A549 (cell line): ENCODE measurements around the gene GCK. TPM values are rescaled to one million over a fixed set of nuclear protein-coding genes. Genes with fewer than 3 reads are reported as not detected.

Experiments
- ATAC-seq, 2 experiments: fragments of 200-7000 bp in 1 of 2; fragments of >200 bp in 1 of 2; cut with Nextera tagmentation in 1 of 2; cut with Tn5 transposase in 1 of 2; 3 replicates each; pipeline versions ENCODE4 v1.8.0 to v1.9.1; 2018 to 2020; ENCODE audit warnings: mild to moderate bottlenecking in 1 of 2, moderate library complexity in 1 of 2
- CTCF ChIA-PET: fragments of 300-600 bp; sonication (Branson Sonifier 250); formaldehyde crosslinking; extraction: SDS; loops from one replicate; lab custom pipeline; 2021; ENCODE audit warnings: antibody characterized with exemption, inconsistent platforms; lab: Yijun Ruan, JAX
- POLR2A ChIA-PET: fragments of 350-600 bp; formaldehyde crosslinking; extraction: SDS; loops from one replicate; lab custom pipeline; 2021; ENCODE audit warnings: antibody characterized with exemption, inconsistent platforms; lab: Yijun Ruan, JAX
- DNase-seq, 2 experiments: peaks; one replicate each; pipeline versions ENCODE4 v3.0.0 to v3.0.0-alpha.2; 2011 to 2016; ENCODE audit warnings: low read depth in 1 of 2, low spot score in 1 of 2
- FAIRE-seq: peaks from 2 replicates; lab custom pipeline; 2011; peaks lifted over from hg19 to GRCh38; lab: Jason Lieb, UNC
- H3K27ac ChIP-seq, 2 experiments: fragments of >200 bp; sonication (Bioruptor Twin); formaldehyde crosslinking; 3 replicates each; pipeline ENCODE4 v1.5.1; 2016 to 2017
- H3K4me1 ChIP-seq: fragments of >200 bp; sonication (Bioruptor Twin); formaldehyde crosslinking; 3 replicates; pipeline ENCODE4 v1.6.1; 2016
- H3K4me2 ChIP-seq: fragments of >200 bp; sonication (Bioruptor Twin); formaldehyde crosslinking; 3 replicates; pipeline ENCODE4 v1.6.1; 2016
- H3K4me3 ChIP-seq: fragments of >200 bp; sonication (Bioruptor Twin); formaldehyde crosslinking; 3 replicates; pipeline ENCODE4 v1.5.1; 2016
- H3K9me3 ChIP-seq: fragments of >200 bp; sonication (Bioruptor Twin); formaldehyde crosslinking; 3 replicates; pipeline ENCODE4 v1.6.1; 2016
- ATOH8 ChIP-seq: fragments of 250-450 bp; sonication (Bioruptor Pico); IDR thresholded peaks from 2 replicates; pipeline ENCODE4 v1.5.0; 2020; ENCODE audit warnings: low read depth, mild to moderate bottlenecking, moderate library complexity
- CBX2 ChIP-seq: fragments of 200-600 bp; sonication (generic); IDR thresholded peaks from 2 replicates; pipeline ENCODE4 v1.6.1; 2016; ENCODE audit warnings: low read depth, mild to moderate bottlenecking, borderline replicate concordance
- CBX8 ChIP-seq: fragments of 200-600 bp; sonication (generic); IDR thresholded peaks from 2 replicates; pipeline ENCODE4 v1.6.1; 2016
- CEBPB ChIP-seq, 2 experiments: fragments of >200 bp in 1 of 2; sonication (Bioruptor Twin) in 1 of 2; formaldehyde crosslinking in 1 of 2; IDR thresholded peaks; 2 replicates each; pipeline ENCODE4 v1.6.1; 2012 to 2016
- CTCF ChIP-seq: fragments of >200 bp; sonication (Bioruptor Twin); formaldehyde crosslinking; IDR thresholded peaks from 3 replicates; pipeline ENCODE4 v1.5.1; 2016
- EHF ChIP-seq: fragments of 250-450 bp; sonication (Bioruptor Pico); IDR thresholded peaks from 2 replicates; pipeline ENCODE4 v1.5.0; 2020; ENCODE audit warnings: mild to moderate bottlenecking
- ESRRA ChIP-seq: fragments of 150-350 bp; IDR thresholded peaks from 2 replicates; pipeline ENCODE4 v1.6.1; 2014; ENCODE audit warnings: mild to moderate bottlenecking, low read length, borderline replicate concordance
- FOSL2 ChIP-seq, 2 experiments: fragments of 450-650 bp in 1 of 2; fragments of >200 bp in 1 of 2; sonication (Bioruptor Twin) in 1 of 2; formaldehyde crosslinking; IDR thresholded peaks; 2 replicates each; pipeline versions ENCODE4 v1.5.0 to v1.6.1; 2016 to 2020; ENCODE audit warnings: mild to moderate bottlenecking in 1 of 2, moderate library complexity in 1 of 2
- HDAC2 ChIP-seq: fragments of 200-600 bp; sonication (generic); IDR thresholded peaks from 2 replicates; pipeline ENCODE4 v1.6.1; 2016
- HOXA7 ChIP-seq: fragments of 250-450 bp; sonication (Bioruptor Pico); IDR thresholded peaks from 2 replicates; pipeline ENCODE4 v1.5.0; 2020; ENCODE audit warnings: mild to moderate bottlenecking, moderate library complexity
- HOXB5 ChIP-seq: fragments of 250-450 bp; sonication (Bioruptor Pico); IDR thresholded peaks from 2 replicates; pipeline ENCODE4 v1.5.0; 2020; ENCODE audit warnings: mild to moderate bottlenecking, moderate library complexity
- KDM1A ChIP-seq: fragments of 200-600 bp; sonication (generic); IDR thresholded peaks from 2 replicates; pipeline ENCODE4 v1.6.1; 2016; ENCODE audit warnings: low read depth, mild to moderate bottlenecking
- KDM5A ChIP-seq: fragments of 200-600 bp; sonication (generic); IDR thresholded peaks from 2 replicates; pipeline ENCODE4 v1.6.1; 2016; ENCODE audit warnings: antibody characterized with exemption, mild to moderate bottlenecking
- MAFK ChIP-seq: fragments of 450-650 bp; IDR thresholded peaks from 2 replicates; pipeline ENCODE4 v1.6.1; 2014; ENCODE audit not compliant: partially characterized antibody
- NFE2L2 ChIP-seq: fragments of 150-350 bp; conservative IDR thresholded peaks from 2 replicates; pipeline ENCODE4 v1.6.1; 2014; ENCODE audit warnings: low read length
- NPAS2 ChIP-seq: fragments of 250-450 bp; sonication (Bioruptor Pico); IDR thresholded peaks from 2 replicates; pipeline ENCODE4 v1.8.0; 2022; ENCODE audit warnings: mild to moderate bottlenecking, moderate library complexity, borderline replicate concordance
- NR3C1 ChIP-seq: fragments of >200 bp; sonication (Bioruptor Twin); formaldehyde crosslinking; IDR thresholded peaks from 3 replicates; pipeline ENCODE4 v1.6.1; 2017
- RARB ChIP-seq: fragments of 250-450 bp; sonication (Bioruptor Pico); IDR thresholded peaks from 2 replicates; pipeline ENCODE4 v1.8.0; 2021; ENCODE audit warnings: mild to moderate bottlenecking, moderate library complexity
- RCOR1 ChIP-seq: fragments of 150-350 bp; IDR thresholded peaks from 2 replicates; pipeline ENCODE4 v1.6.1; 2014; ENCODE audit warnings: antibody characterized with exemption, low read length, low read depth
- RFX5 ChIP-seq: fragments of 450-650 bp; IDR thresholded peaks from 2 replicates; pipeline ENCODE4 v1.7.1; 2014; ENCODE audit warnings: antibody characterized with exemption, mild to moderate bottlenecking, moderate library complexity
- ZC3H11A ChIP-seq: fragments of 450-650 bp; IDR thresholded peaks from 2 replicates; pipeline ENCODE4 v1.6.1; 2014; ENCODE audit warnings: antibody characterized with exemption, mild to moderate bottlenecking
- ZNF302 ChIP-seq: fragments of 250-450 bp; sonication (Bioruptor Pico); IDR thresholded peaks from 2 replicates; pipeline ENCODE4 v1.9.0; 2021; ENCODE audit warnings: inconsistent platforms, mild to moderate bottlenecking, moderate library complexity
- WGBS: methylation state at CpG from one replicate; pipeline ENCODE4 v1.1.6; 2017; ENCODE audit errors: missing lambda C conversion rate; 5-methylcytosine and 5-hydroxymethylcytosine counted together
- polyA plus RNA-seq, 4 experiments: library from polyadenylated mRNA; depleted of rRNA in 3 of 4; stranded (reverse); fragments of >200 nt; fragmentation: RNase III in 1 of 4; extraction: RNeasy Plus Mini Kit Qiagen cat#74134 plus additional on column Dnase treatment in 1 of 4; gene quantifications; 2 replicates in 3 of 4; 3 replicates in 1 of 4; pipeline ENCODE4 v1.2.3, GENCODE V29; 2011 to 2017
- TF ChIP-seq, protein P1 (sequence below): fragments of 250-450 bp; sonication (Bioruptor Pico); IDR thresholded peaks from 2 replicates; pipeline ENCODE4 v1.5.0; 2021; ENCODE audit warnings: mild to moderate bottlenecking, moderate library complexity, borderline replicate concordance
- TF ChIP-seq, protein P2 (sequence below): IDR thresholded peaks from 2 replicates; pipeline ENCODE4 v1.6.1; 2012
- TF ChIP-seq, protein P3 (sequence below): fragments of 200-600 bp; sonication (generic); IDR thresholded peaks from 2 replicates; pipeline ENCODE4 v1.6.1; 2016; ENCODE audit warnings: antibody characterized with exemption, mild to moderate bottlenecking, moderate library complexity
- TF ChIP-seq, protein P4 (sequence below): IDR thresholded peaks from 2 replicates; pipeline ENCODE4 v1.6.1; 2012

Gene GCK
- polyA plus RNA-seq, 2 of the 4 experiments (the other 2 are of a cell fraction), result 0.12 TPM; not detected in 1

DNA sequence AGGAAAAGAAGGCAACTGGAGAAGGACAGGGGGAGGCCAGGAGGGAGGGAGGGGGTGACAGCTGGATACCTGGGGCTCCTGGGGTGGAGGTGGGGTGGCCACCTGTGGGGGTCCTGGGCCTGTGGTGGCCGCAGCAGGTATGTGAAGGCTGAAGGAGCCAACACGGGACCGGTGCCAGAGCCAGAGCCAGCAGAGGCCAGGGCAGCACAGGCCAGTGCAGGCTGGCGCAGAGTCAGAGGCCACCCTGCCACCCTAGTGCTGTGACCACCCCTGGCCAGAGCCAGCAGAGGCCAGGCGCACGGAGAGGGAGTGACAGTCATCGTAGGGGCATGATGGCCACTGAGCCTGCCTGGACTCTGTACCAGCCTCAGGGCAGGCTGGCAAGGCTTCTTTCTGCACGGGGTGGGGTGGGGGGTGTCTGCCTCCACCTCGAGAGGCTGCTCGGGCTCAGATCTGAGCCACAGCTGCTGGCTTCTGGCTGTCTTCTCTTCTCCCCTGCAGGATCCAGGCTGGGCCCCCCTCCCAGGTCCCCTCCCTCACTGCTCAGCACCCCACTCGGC lies 40.4 kb upstream of the GCK start:
- no peak for TF ChIP-seq CTCF
- no peak for TF ChIP-seq HDAC2
- no peak for TF ChIP-seq CBX8
- no peak for TF ChIP-seq RFX5
- TF ChIP-seq RCOR1, result no peak
- TF ChIP-seq HOXA7, result no peak
- no peak for TF ChIP-seq KDM1A
- TF ChIP-seq ESRRA, result no peak
- no peak for TF ChIP-seq MAFK
- TF ChIP-seq ZC3H11A, result no peak
- no peak for TF ChIP-seq RARB (CRISPR knock-in tag)
- TF ChIP-seq HOXB5 (CRISPR knock-in tag), result no peak
- no peak for TF ChIP-seq ATOH8 (CRISPR knock-in tag)
- no peak for TF ChIP-seq EHF (CRISPR knock-in tag)
- 45% methylated on average over 9 of the region's 11 CpGs for WGBS
- no peaks in the 10 kb centered on the region for H3K4me1 ChIP-seq
- FAIRE-seq (no peak), DNase-seq (no peak), ATAC-seq (peak; percentile 7 to 13; a peak in 1 of 6 replicates)
- no peaks in the 10 kb centered on the region for H3K9me3 ChIP-seq
- ChIA-PET CTCF (interaction anchor here (5.1 kb wide), 1 partner anchor 11 kb away, joined by 31 read pairs; no protein-coding TSS in a partner anchor), POLR2A (no interaction called here)
- H3K4me2 ChIP-seq, result no peak overlapping the region
- H3K27ac ChIP-seq, result no peak overlapping the region
- no peak overlapping the region for H3K4me3 ChIP-seq

DNA sequence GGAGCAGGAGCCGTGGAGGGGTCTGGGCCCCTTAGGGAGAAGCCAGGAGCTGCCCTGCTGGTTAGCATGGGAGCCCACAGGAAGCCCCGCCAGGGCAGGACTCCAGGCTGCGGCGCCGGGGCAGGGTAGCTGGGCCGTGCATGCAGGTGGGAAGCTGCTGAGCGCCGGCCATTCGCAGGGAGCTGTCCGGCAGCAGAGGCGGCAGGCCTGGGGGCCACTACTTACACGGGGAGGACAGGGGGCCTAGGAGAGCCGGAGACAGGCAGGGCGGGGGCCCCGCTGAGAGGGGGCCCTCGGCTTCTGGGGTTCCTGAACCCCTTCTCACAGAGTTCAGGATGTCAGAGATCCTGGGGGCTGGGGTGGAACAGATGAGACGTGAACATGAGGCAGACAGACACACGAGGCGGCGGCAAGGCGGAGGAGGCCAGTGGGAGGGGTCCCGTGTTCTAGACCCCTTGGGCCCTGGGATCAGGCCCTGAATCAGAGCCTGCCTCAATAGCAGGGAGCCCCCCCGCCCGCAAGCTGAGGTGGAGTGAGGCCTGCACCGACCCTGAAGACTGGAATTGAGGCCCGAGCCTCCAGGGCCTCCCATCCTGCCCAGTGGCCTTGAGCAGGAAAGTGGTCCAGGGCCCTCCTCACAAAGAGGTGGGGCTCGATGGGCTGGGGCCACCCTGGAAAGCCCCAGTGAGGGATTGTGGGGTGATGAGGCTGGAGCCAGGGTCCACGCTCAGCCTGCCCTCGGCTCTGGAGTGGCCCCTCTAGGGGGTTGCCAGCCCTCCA lies 39.5 kb upstream of the GCK start:
- no peaks in the 10 kb centered on the region for H3K4me1 ChIP-seq
- H3K9me3 ChIP-seq, result no peaks in the 10 kb centered on the region
- no peak overlapping the region for H3K4me3 ChIP-seq
- no peak for FAIRE-seq
- ATAC-seq, result peak in 1 of 2 experiments; percentile 22; a peak in 3 of 6 replicates
- H3K27ac ChIP-seq, result no peak overlapping the region
- POLR2A ChIA-PET, result no interaction called here
- 80% methylated on average over 23 of the region's 29 CpGs for WGBS
- CTCF ChIA-PET, result interaction anchor here (5.1 kb wide), 1 partner anchor 12 kb away, joined by 31 read pairs; no protein-coding TSS in a partner anchor
- TF ChIP-seq NPAS2 (CRISPR knock-in tag), result no peak
- no peak for TF ChIP-seq KDM5A
- no peak for TF ChIP-seq ESRRA
- TF ChIP-seq RARB (CRISPR knock-in tag), result no peak
- TF ChIP-seq ZNF302 (CRISPR knock-in tag), result no peak
- TF ChIP-seq MAFK, result no peak
- no peak for TF ChIP-seq CEBPB (IDR thresholded peaks at IDR 0.05)
- TF ChIP-seq, protein P1, sequence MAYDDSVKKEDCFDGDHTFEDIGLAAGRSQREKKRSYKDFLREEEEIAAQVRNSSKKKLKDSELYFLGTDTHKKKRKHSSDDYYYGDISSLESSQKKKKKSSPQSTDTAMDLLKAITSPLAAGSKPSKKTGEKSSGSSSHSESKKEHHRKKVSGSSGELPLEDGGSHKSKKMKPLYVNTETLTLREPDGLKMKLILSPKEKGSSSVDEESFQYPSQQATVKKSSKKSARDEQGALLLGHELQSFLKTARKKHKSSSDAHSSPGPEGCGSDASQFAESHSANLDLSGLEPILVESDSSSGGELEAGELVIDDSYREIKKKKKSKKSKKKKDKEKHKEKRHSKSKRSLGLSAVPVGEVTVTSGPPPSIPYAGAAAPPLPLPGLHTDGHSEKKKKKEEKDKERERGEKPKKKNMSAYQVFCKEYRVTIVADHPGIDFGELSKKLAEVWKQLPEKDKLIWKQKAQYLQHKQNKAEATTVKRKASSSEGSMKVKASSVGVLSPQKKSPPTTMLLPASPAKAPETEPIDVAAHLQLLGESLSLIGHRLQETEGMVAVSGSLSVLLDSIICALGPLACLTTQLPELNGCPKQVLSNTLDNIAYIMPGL (CRISPR knock-in tag), result no peak
- TF ChIP-seq, protein P2, sequence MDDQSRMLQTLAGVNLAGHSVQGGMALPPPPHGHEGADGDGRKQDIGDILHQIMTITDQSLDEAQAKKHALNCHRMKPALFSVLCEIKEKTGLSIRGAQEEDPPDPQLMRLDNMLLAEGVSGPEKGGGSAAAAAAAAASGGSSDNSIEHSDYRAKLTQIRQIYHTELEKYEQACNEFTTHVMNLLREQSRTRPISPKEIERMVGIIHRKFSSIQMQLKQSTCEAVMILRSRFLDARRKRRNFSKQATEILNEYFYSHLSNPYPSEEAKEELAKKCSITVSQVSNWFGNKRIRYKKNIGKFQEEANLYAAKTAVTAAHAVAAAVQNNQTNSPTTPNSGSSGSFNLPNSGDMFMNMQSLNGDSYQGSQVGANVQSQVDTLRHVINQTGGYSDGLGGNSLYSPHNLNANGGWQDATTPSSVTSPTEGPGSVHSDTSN, result no peak
- no peak for TF ChIP-seq FOSL2 (IDR thresholded peaks at IDR 0.05)
- TF ChIP-seq FOSL2 (CRISPR knock-in tag; IDR thresholded peaks at IDR 0.05), result no peak
- no peak for TF ChIP-seq CBX2
- TF ChIP-seq NR3C1, result no peak
- TF ChIP-seq, protein P3, sequence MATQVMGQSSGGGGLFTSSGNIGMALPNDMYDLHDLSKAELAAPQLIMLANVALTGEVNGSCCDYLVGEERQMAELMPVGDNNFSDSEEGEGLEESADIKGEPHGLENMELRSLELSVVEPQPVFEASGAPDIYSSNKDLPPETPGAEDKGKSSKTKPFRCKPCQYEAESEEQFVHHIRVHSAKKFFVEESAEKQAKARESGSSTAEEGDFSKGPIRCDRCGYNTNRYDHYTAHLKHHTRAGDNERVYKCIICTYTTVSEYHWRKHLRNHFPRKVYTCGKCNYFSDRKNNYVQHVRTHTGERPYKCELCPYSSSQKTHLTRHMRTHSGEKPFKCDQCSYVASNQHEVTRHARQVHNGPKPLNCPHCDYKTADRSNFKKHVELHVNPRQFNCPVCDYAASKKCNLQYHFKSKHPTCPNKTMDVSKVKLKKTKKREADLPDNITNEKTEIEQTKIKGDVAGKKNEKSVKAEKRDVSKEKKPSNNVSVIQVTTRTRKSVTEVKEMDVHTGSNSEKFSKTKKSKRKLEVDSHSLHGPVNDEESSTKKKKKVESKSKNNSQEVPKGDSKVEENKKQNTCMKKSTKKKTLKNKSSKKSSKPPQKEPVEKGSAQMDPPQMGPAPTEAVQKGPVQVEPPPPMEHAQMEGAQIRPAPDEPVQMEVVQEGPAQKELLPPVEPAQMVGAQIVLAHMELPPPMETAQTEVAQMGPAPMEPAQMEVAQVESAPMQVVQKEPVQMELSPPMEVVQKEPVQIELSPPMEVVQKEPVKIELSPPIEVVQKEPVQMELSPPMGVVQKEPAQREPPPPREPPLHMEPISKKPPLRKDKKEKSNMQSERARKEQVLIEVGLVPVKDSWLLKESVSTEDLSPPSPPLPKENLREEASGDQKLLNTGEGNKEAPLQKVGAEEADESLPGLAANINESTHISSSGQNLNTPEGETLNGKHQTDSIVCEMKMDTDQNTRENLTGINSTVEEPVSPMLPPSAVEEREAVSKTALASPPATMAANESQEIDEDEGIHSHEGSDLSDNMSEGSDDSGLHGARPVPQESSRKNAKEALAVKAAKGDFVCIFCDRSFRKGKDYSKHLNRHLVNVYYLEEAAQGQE, result no peak
- TF ChIP-seq RFX5, result no peak
- TF ChIP-seq NFE2L2, result no peak
- TF ChIP-seq, protein P4, sequence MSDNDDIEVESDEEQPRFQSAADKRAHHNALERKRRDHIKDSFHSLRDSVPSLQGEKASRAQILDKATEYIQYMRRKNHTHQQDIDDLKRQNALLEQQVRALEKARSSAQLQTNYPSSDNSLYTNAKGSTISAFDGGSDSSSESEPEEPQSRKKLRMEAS, result no peak
- no peak overlapping the region for H3K4me2 ChIP-seq
- no peak for DNase-seq
